K562 (cell line): ENCODE data around the gene FRMD1. TPM values are rescaled to one million over a fixed set of nuclear protein-coding genes. Genes with fewer than 3 reads are reported as not detected.

Experiments
- ADNP ChIP-seq: fragments of 200-800 bp; sonication (Bioruptor generic); IDR thresholded peaks from 2 replicates; pipeline ENCODE4 v1.6.1; 2016; ENCODE audit warnings: missing genetic modification characterization, missing compliant biosample characterization
- FOXJ2 ChIP-seq: fragments of 200-800 bp; sonication (Bioruptor generic); IDR thresholded peaks from 2 replicates; pipeline ENCODE4 v1.6.1; 2016; ENCODE audit warnings: missing genetic modification characterization, missing compliant biosample characterization
- GTF2B ChIP-seq: IDR thresholded peaks from 2 replicates; pipeline ENCODE4 v1.6.1; 2011; ENCODE audit not compliant: insufficient read length; ENCODE audit errors: extremely low read depth
- HDAC8 ChIP-seq: fragments of 450-650 bp; IDR thresholded peaks from 2 replicates; pipeline ENCODE4 v1.6.1; 2016; ENCODE audit warnings: mild to moderate bottlenecking, missing genetic modification characterization, moderate library complexity, missing compliant biosample characterization
- HMG20A ChIP-seq: fragments of 450-650 bp; formaldehyde crosslinking; conservative IDR thresholded peaks from 2 replicates; pipeline ENCODE4 v1.4.0; 2020; ENCODE audit warnings: mild to moderate bottlenecking, mixed read lengths
- HMGXB4 ChIP-seq: sonication (generic); formaldehyde crosslinking; IDR thresholded peaks from 2 replicates; pipeline ENCODE4 v1.8.1; 2023; ENCODE audit warnings: mild to moderate bottlenecking, missing genetic modification reagents
- MGA ChIP-seq: fragments of 450-650 bp; IDR thresholded peaks from 2 replicates; pipeline ENCODE4 v1.6.1; 2016; ENCODE audit warnings: mild to moderate bottlenecking, moderate library complexity
- NCOA4 ChIP-seq: fragments of 450-650 bp; IDR thresholded peaks from 2 replicates; pipeline ENCODE4 v1.6.1; 2018; ENCODE audit warnings: mild to moderate bottlenecking; ENCODE audit not compliant: partially characterized antibody
- PHB ChIP-seq: fragments of 250-450 bp; sonication (Bioruptor Pico); IDR thresholded peaks from 2 replicates; pipeline ENCODE4 v1.5.0; 2021
- POLR2AphosphoS2 ChIP-seq: IDR thresholded peaks from 2 replicates; pipeline ENCODE4 v1.6.1; 2012; ENCODE audit warnings: low read length, improper control_type of control experiment
- RB1 ChIP-seq: fragments of 450-650 bp; IDR thresholded peaks from 2 replicates; pipeline ENCODE4 v1.6.1; 2017; ENCODE audit warnings: low read depth, mild to moderate bottlenecking
- SMARCC2 ChIP-seq: fragments of 450-650 bp; IDR thresholded peaks from 2 replicates; pipeline ENCODE4 v1.6.1; 2017; ENCODE audit warnings: antibody characterized with exemption, moderate library complexity, mild to moderate bottlenecking, low read depth
- STAT5B ChIP-seq: fragments of 250-450 bp; sonication (Bioruptor Pico); IDR thresholded peaks from 2 replicates; pipeline ENCODE4 v1.8.0; 2021; ENCODE audit warnings: mild to moderate bottlenecking, inconsistent platforms
- ZNF175 ChIP-seq: fragments of 200-800 bp; sonication (Bioruptor generic); IDR thresholded peaks from 2 replicates; pipeline ENCODE4 v1.6.1; 2016; ENCODE audit warnings: low read depth, mild to moderate bottlenecking, missing genetic modification characterization, missing compliant biosample characterization
- ZNF263 ChIP-seq: sonication (generic); formaldehyde crosslinking; IDR thresholded peaks from 2 replicates; pipeline ENCODE4 v1.8.0; 2022; ENCODE audit warnings: mild to moderate bottlenecking, missing genetic modification reagents, borderline replicate concordance
- polyA plus RNA-seq, 8 experiments: library from polyadenylated mRNA; depleted of rRNA in 4 of 8; stranded (reverse) in 5 of 8; unstranded in 3 of 8; fragments of >200 nt; fragmentation: Nextera tagmentation in 2 of 8; fragmentation: Illumina TruSeq in 1 of 8; extraction: Ambion mirVana in 2 of 8; extraction: Trizol in 1 of 8; gene quantifications; 2 replicates each; pipeline versions ENCODE4 v1.2.1 to v1.2.3, GENCODE V29; 2011 to 2014; ENCODE audit warnings: inconsistent platforms in 1 of 8, missing spikeins in 1 of 8
- total RNA-seq, 7 experiments: library from RNA; depleted of rRNA in 6 of 7; stranded (reverse); fragments of >200 nt in 6 of 7; fragmentation: Illumina TruSeq in 2 of 7; extraction: Trizol in 2 of 7; gene quantifications; 2 replicates each; pipeline versions ENCODE4 v1.2.1 to v1.2.3, GENCODE V29; 2011 to 2021; ENCODE audit warnings: low replicate concordance in 1 of 7

Gene FRMD1
- total and polyA plus RNA-seq, 9 of the 15 experiments (the other 6 are each of a cell fraction or from before 2014, with no cell fraction given), result 0.01 to 0.04 (median 0.01) TPM; not detected in 6

- TF ChIP-seq MGA, result peak; percentile 87
- no peak for TF ChIP-seq SMARCC2
- no peak for TF ChIP-seq STAT5B (CRISPR knock-in tag)
- TF ChIP-seq HMGXB4 (CRISPR knock-in tag), result no peak
- TF ChIP-seq POLR2AphosphoS2, result no peak
- no peak for TF ChIP-seq GTF2B
- TF ChIP-seq ZNF263 (CRISPR knock-in tag), result no peak
- TF ChIP-seq ADNP, result no peak
- TF ChIP-seq HMG20A (CRISPR knock-in tag), result no peak
- no peak for TF ChIP-seq RB1
- TF ChIP-seq HDAC8, result no peak
- no peak for TF ChIP-seq FOXJ2
- TF ChIP-seq NCOA4, result no peak
- TF ChIP-seq ZNF175, result 0 out of 2 replicates have a peak, but pooled peaks have one; percentile 20
- TF ChIP-seq PHB, result no peak
Observed at GRCh38 chr6:168035098-168035660, 43.8 kb downstream of the FRMD1 start (continued).
